Neuronal stem cell (in vitro differentiated cells): ENCODE results near the gene SLC35F4.
A peak's percentile ranks its signal among the peaks of the same experiment; 100 is the strongest.

Experiments used
- DNase-seq: peaks from one replicate; pipeline ENCODE4 v3.0.0-alpha.2; 2013; ENCODE audit warnings: low spot score
- H2AFZ ChIP-seq: one replicate; pipeline ENCODE4 v1.6.1; 2013; ENCODE audit warnings: mild to moderate bottlenecking, low read length, inconsistent platforms
- H2AK5ac ChIP-seq: 2 replicates; pipeline ENCODE4 v1.6.1; 2013; ENCODE audit warnings: low read depth, mild to moderate bottlenecking, inconsistent platforms, low read length, moderate library complexity, mixed read lengths
- H2BK120ac ChIP-seq: 2 replicates; pipeline ENCODE4 v1.6.1; 2013; ENCODE audit warnings: low read depth, mild to moderate bottlenecking, inconsistent platforms, low read length, moderate library complexity, mixed read lengths
- H2BK12ac ChIP-seq: one replicate; pipeline ENCODE4 v1.6.1; 2013; ENCODE audit warnings: low read length, inconsistent platforms
- H2BK15ac ChIP-seq: 2 replicates; pipeline ENCODE4 v1.6.1; 2013; ENCODE audit warnings: mild to moderate bottlenecking, low read length, inconsistent platforms, mixed read lengths
- H2BK5ac ChIP-seq: one replicate; pipeline ENCODE4 v1.6.1; 2013; ENCODE audit warnings: inconsistent platforms, mild to moderate bottlenecking, low read length, moderate library complexity
- H3K14ac ChIP-seq: one replicate; pipeline ENCODE4 v1.6.1; 2013; ENCODE audit warnings: low read length, inconsistent platforms
- H3K18ac ChIP-seq: 2 replicates; pipeline ENCODE4 v1.6.1; 2013; ENCODE audit warnings: low read length, inconsistent platforms
- H3K23ac ChIP-seq: 2 replicates; pipeline ENCODE4 v1.6.1; 2013; ENCODE audit warnings: low read depth, mild to moderate bottlenecking, mixed read lengths, low read length, inconsistent platforms; ENCODE audit not compliant: poor library complexity
- H3K27ac ChIP-seq: replicated peaks from 3 replicates; pipeline ENCODE4 v1.5.1; 2013; ENCODE audit warnings: low read length, inconsistent platforms
- H3K27me3 ChIP-seq, 3 experiments: 2 replicates each; pipeline ENCODE4 v1.6.1; 2013; ENCODE audit warnings: low read length in 3 of 3, mild to moderate bottlenecking in 2 of 3, inconsistent platforms in 1 of 3, low read depth in 1 of 3, mixed read lengths in 1 of 3, moderate library complexity in 1 of 3; ENCODE audit not compliant: control insufficient read depth in 3 of 3, insufficient read depth in 3 of 3
- H3K36me3 ChIP-seq, 2 donors: replicated peaks in 1 of 2; 2 replicates each; pipeline ENCODE4 v1.6.1; 2013; ENCODE audit warnings: low read length in 2 of 2; ENCODE audit not compliant: control insufficient read depth in 2 of 2, insufficient read depth in 2 of 2
- H3K4ac ChIP-seq: 2 replicates; pipeline ENCODE4 v1.6.1; 2013; ENCODE audit warnings: inconsistent platforms, mild to moderate bottlenecking, low read length, moderate library complexity
- H3K4me1 ChIP-seq, 2 donors: 1 replicate in 1 of 2; 2 replicates in 1 of 2; pipeline ENCODE4 v1.6.1; 2013; ENCODE audit warnings: low read length in 2 of 2, low read depth in 1 of 2; ENCODE audit not compliant: control insufficient read depth in 2 of 2, insufficient read depth in 1 of 2
- H3K4me2 ChIP-seq: one replicate; pipeline ENCODE4 v1.6.1; 2013; ENCODE audit warnings: mild to moderate bottlenecking, low read length, inconsistent platforms; ENCODE audit not compliant: insufficient read depth, poor library complexity, severe bottlenecking
- H3K4me3 ChIP-seq, 2 donors: 2 replicates each; pipeline ENCODE4 v1.5.1; 2013; ENCODE audit warnings: low read length in 2 of 2, mild to moderate bottlenecking in 2 of 2, inconsistent platforms in 1 of 2, moderate library complexity in 1 of 2
- H3K79me1 ChIP-seq: one replicate; pipeline ENCODE4 v1.6.1; 2013; ENCODE audit warnings: low read depth, mild to moderate bottlenecking, inconsistent platforms, low read length, moderate library complexity
- H3K9ac ChIP-seq: one replicate; pipeline ENCODE4 v1.6.1; 2013; ENCODE audit warnings: mild to moderate bottlenecking, low read depth, low read length, inconsistent platforms; ENCODE audit not compliant: poor library complexity
- H3K9me3 ChIP-seq, 2 donors: replicated peaks in 1 of 2; 2 replicates each; pipeline versions ENCODE3 to v1.6.1; 2013; ENCODE audit warnings: low read length in 2 of 2, mild to moderate bottlenecking in 2 of 2, inconsistent platforms in 1 of 2, low read depth in 1 of 2, mixed read lengths in 1 of 2, moderate library complexity in 1 of 2; ENCODE audit not compliant: control insufficient read depth in 2 of 2, insufficient read depth in 1 of 2
- H4K8ac ChIP-seq: one replicate; pipeline ENCODE4 v1.6.1; 2013; ENCODE audit warnings: low read depth, mild to moderate bottlenecking, inconsistent platforms, low read length, moderate library complexity
- H4K91ac ChIP-seq: one replicate; pipeline ENCODE4 v1.6.1; 2013; ENCODE audit warnings: low read length, low read depth, mild to moderate bottlenecking, inconsistent platforms; ENCODE audit not compliant: poor library complexity
- WGBS, 2 donors: extraction: QIAGEN DNeasy Blood & Tissue Kit; methylation state at CpG; one replicate each; pipeline ENCODE4 v1.1.7; 2013; ENCODE audit warnings: missing lambda C conversion rate in 2 of 2, mixed read lengths in 1 of 2; ENCODE audit not compliant: insufficient read length in 2 of 2, insufficient replicate concordance in 1 of 2; ENCODE audit errors: extremely low coverage in 2 of 2; 5-methylcytosine and 5-hydroxymethylcytosine counted together

Gene SLC35F4

GRCh38 chr14:57769863-57770523 lies 95.9 kb downstream of the SLC35F4 start:
- no peak overlapping the region for H3K4me3 ChIP-seq
- no peaks in the 10 kb centered on the region for H3K4me1 ChIP-seq
- no peaks in the 10 kb centered on the region for H3K79me1 ChIP-seq
- no CpG with 5 or more reads among the region's 5 CpGs for WGBS, 2 donors
- H2AK5ac ChIP-seq, result no peak overlapping the region
- H2BK120ac ChIP-seq, result no peak overlapping the region
- no peaks in the 10 kb centered on the region for H3K9me3 ChIP-seq
- H3K27ac ChIP-seq, result no peak overlapping the region
- H3K18ac ChIP-seq, result no peak overlapping the region
- no peak overlapping the region for H2BK5ac ChIP-seq
- H3K4me2 ChIP-seq, result no peak overlapping the region
- no peak overlapping the region for H2BK15ac ChIP-seq
- no peaks in the 10 kb centered on the region for H3K27me3 ChIP-seq
- no peak overlapping the region for H4K91ac ChIP-seq
- no peak overlapping the region for H2AFZ ChIP-seq
- no peak overlapping the region for H3K4ac ChIP-seq
- no peak for DNase-seq
- no peak overlapping the region for H3K23ac ChIP-seq
- H3K9ac ChIP-seq, result no peak overlapping the region
- H3K14ac ChIP-seq, result no peak overlapping the region
- H2BK12ac ChIP-seq, result no peak overlapping the region
- no peak overlapping the region for H4K8ac ChIP-seq
- no peaks in the 10 kb centered on the region for H3K36me3 ChIP-seq

GRCh38 chr14:57761800-57762199 lies 104.1 kb downstream of the SLC35F4 start:
- H3K14ac ChIP-seq, result no peak overlapping the region
- H3K4me3 ChIP-seq, result no peak overlapping the region
- no peak overlapping the region for H2BK12ac ChIP-seq
- no peak overlapping the region for H3K27ac ChIP-seq
- no peak overlapping the region for H3K4ac ChIP-seq
- H2BK15ac ChIP-seq, result no peak overlapping the region
- no peak overlapping the region for H4K8ac ChIP-seq
- H2AK5ac ChIP-seq, result no peak overlapping the region
- H2BK5ac ChIP-seq, result no peak overlapping the region
- no peak overlapping the region for H3K23ac ChIP-seq
- no peaks in the 10 kb centered on the region for H3K9me3 ChIP-seq
- H3K27me3 ChIP-seq, result no peaks in the 10 kb centered on the region
- H3K79me1 ChIP-seq, result no peaks in the 10 kb centered on the region
- no CpG with 5 or more reads among the region's 2 CpGs for WGBS, 2 donors
- H3K9ac ChIP-seq, result no peak overlapping the region
- H3K4me1 ChIP-seq, result no peaks in the 10 kb centered on the region
- no peak overlapping the region for H3K4me2 ChIP-seq
- no peak overlapping the region for H3K18ac ChIP-seq
- no peak overlapping the region for H2BK120ac ChIP-seq
- no peak overlapping the region for H4K91ac ChIP-seq
- no peaks in the 10 kb centered on the region for H3K36me3 ChIP-seq
- no peak overlapping the region for H2AFZ ChIP-seq
- DNase-seq, result no peak

- no CpG with 5 or more reads among the region's 2 CpGs for WGBS, 2 donors
- Histone ChIP-seq H4K91ac (no peak overlapping the region), H2AFZ (no peak overlapping the region)
These were observed 105.0 kb downstream of the SLC35F4 start for GRCh38 chr14:57760896-57761295.

GRCh38 chr14:57755018-57755521 lies 110.8 kb downstream of the SLC35F4 start:
- Histone ChIP-seq H3K4ac (no peak overlapping the region), H2BK120ac (no peak overlapping the region), H3K4me3 (peak overlapping the region in 1 of 2 donors; percentile 10), H3K27ac (no peak overlapping the region), H2BK15ac (no peak overlapping the region), H3K14ac (no peak overlapping the region), H3K79me1 (no peaks in the 10 kb centered on the region), H3K36me3 (no peaks in the 10 kb centered on the region), H4K8ac (no peak overlapping the region), H2AK5ac (no peak overlapping the region), H3K18ac (no peak overlapping the region), H4K91ac (no peak overlapping the region), H2AFZ (no peak overlapping the region), H2BK5ac (no peak overlapping the region), H3K4me1 (peaks cover 0 to 3% of the 10 kb centered on the region in 2 donors), H3K27me3 (no peaks in the 10 kb centered on the region), H2BK12ac (no peak overlapping the region), H3K23ac (no peak overlapping the region), H3K4me2 (no peak overlapping the region), H3K9me3 (no peaks in the 10 kb centered on the region), H3K9ac (no peak overlapping the region)
- DNase-seq, result no peak
- no CpG with 5 or more reads among the region's 6 CpGs for WGBS, 2 donors

More at GRCh38 chr14:57760896-57761295, 105.0 kb downstream of the SLC35F4 start:
- Histone ChIP-seq H3K36me3 (no peaks in the 10 kb centered on the region), H3K4me2 (no peak overlapping the region), H3K14ac (no peak overlapping the region), H3K27me3 (no peaks in the 10 kb centered on the region), H3K4me1 (no peaks in the 10 kb centered on the region), H3K9ac (no peak overlapping the region), H2BK15ac (no peak overlapping the region), H2AK5ac (no peak overlapping the region), H4K8ac (no peak overlapping the region), H2BK5ac (no peak overlapping the region), H3K23ac (no peak overlapping the region), H3K18ac (no peak overlapping the region), H2BK120ac (no peak overlapping the region), H3K9me3 (no peaks in the 10 kb centered on the region), H3K4ac (no peak overlapping the region), H3K27ac (no peak overlapping the region), H3K4me3 (no peak overlapping the region), H2BK12ac (no peak overlapping the region), H3K79me1 (no peaks in the 10 kb centered on the region)
- DNase-seq, result no peak
